K562 (cell line): Measurements from ENCODE around the gene ATP1A3. TPM values are rescaled to one million over a fixed set of nuclear protein-coding genes. Genes with fewer than 3 reads are reported as not detected.
A peak's percentile ranks its signal among the peaks of the same experiment; 100 is the strongest.

Source experiments
- CLOCK ChIP-seq: fragments of 250-450 bp; sonication (Bioruptor Pico); IDR thresholded peaks from 2 replicates; pipeline ENCODE4 v1.4.0; 2020; ENCODE audit warnings: mild to moderate bottlenecking, moderate library complexity, borderline replicate concordance
- DDX20 ChIP-seq: fragments of 450-650 bp; IDR thresholded peaks from 2 replicates; pipeline ENCODE4 v1.6.1; 2016; ENCODE audit warnings: missing genetic modification characterization, low read depth, mild to moderate bottlenecking, missing compliant biosample characterization, moderate library complexity
- DLX4 ChIP-seq: fragments of 250-450 bp; sonication (Bioruptor Pico); IDR thresholded peaks from 2 replicates; pipeline ENCODE4 v1.6.1; 2021; ENCODE audit warnings: mild to moderate bottlenecking
- EGR1 ChIP-seq: fragments of 450-650 bp; conservative IDR thresholded peaks from 2 replicates; pipeline ENCODE4 v1.6.1; 2017; ENCODE audit warnings: mild to moderate bottlenecking
- ETS2 ChIP-seq: IDR thresholded peaks from 2 replicates; pipeline ENCODE4 v1.6.1; 2016; ENCODE audit warnings: borderline replicate concordance, missing genetic modification characterization, mild to moderate bottlenecking, moderate library complexity, missing compliant biosample characterization; ENCODE audit not compliant: poor library complexity, severe bottlenecking
- HDAC1 ChIP-seq, 2 experiments: fragments of 450-650 bp; IDR thresholded peaks; 2 replicates each; pipeline ENCODE4 v1.6.1; 2016 to 2017; ENCODE audit warnings: inconsistent platforms in 1 of 2, mild to moderate bottlenecking in 1 of 2, moderate library complexity in 1 of 2
- HINFP ChIP-seq: fragments of 450-650 bp; conservative IDR thresholded peaks from 2 replicates; pipeline ENCODE4 v1.6.1; 2016; ENCODE audit warnings: missing genetic modification characterization, low read depth, mild to moderate bottlenecking, control low read depth, missing compliant biosample characterization
- HIVEP1 ChIP-seq: fragments of 250-450 bp; sonication (Bioruptor Pico); IDR thresholded peaks from 2 replicates; pipeline ENCODE4 v1.4.0; 2020; ENCODE audit warnings: mild to moderate bottlenecking
- HLTF ChIP-seq: fragments of 450-650 bp; IDR thresholded peaks from 2 replicates; pipeline ENCODE4 v1.6.1; 2016
- NUFIP1 ChIP-seq: fragments of 450-650 bp; IDR thresholded peaks from 2 replicates; pipeline ENCODE4 v1.6.1; 2018; ENCODE audit not compliant: partially characterized antibody
- PHTF2 ChIP-seq: fragments of 250-450 bp; sonication (Bioruptor Pico); IDR thresholded peaks from 2 replicates; pipeline ENCODE4 v1.5.0; 2021; ENCODE audit warnings: mild to moderate bottlenecking
- RNF2 ChIP-seq: sonication (generic); IDR thresholded peaks from 2 replicates; pipeline ENCODE4 v1.6.1; 2016
- ZBTB34 ChIP-seq: fragments of 250-450 bp; sonication (Bioruptor Pico); IDR thresholded peaks from 2 replicates; pipeline ENCODE4 v1.8.0; 2021; ENCODE audit warnings: mild to moderate bottlenecking, moderate library complexity
- ZNF24 ChIP-seq: fragments of 450-650 bp; IDR thresholded peaks from 2 replicates; pipeline ENCODE4 v1.6.1; 2016
- ZNF395 ChIP-seq: fragments of 200-800 bp; sonication (Bioruptor generic); IDR thresholded peaks from 2 replicates; pipeline ENCODE4 v1.6.1; 2017; ENCODE audit warnings: missing genetic modification characterization, missing compliant biosample characterization
- ZNF589 ChIP-seq: fragments of 200-800 bp; sonication (Bioruptor generic); IDR thresholded peaks from 2 replicates; pipeline ENCODE4 v1.6.1; 2016; ENCODE audit warnings: low read depth, missing genetic modification characterization, missing compliant biosample characterization
- polyA plus RNA-seq, 8 experiments: library from polyadenylated mRNA; depleted of rRNA in 4 of 8; stranded (reverse) in 5 of 8; unstranded in 3 of 8; fragments of >200 nt; fragmentation: Nextera tagmentation in 2 of 8; fragmentation: Illumina TruSeq in 1 of 8; extraction: Ambion mirVana in 2 of 8; extraction: Trizol in 1 of 8; gene quantifications; 2 replicates each; pipeline versions ENCODE4 v1.2.1 to v1.2.3, GENCODE V29; 2011 to 2014; ENCODE audit warnings: inconsistent platforms in 1 of 8, missing spikeins in 1 of 8
- total RNA-seq, 7 experiments: library from RNA; depleted of rRNA in 6 of 7; stranded (reverse); fragments of >200 nt in 6 of 7; fragmentation: Illumina TruSeq in 2 of 7; extraction: Trizol in 2 of 7; gene quantifications; 2 replicates each; pipeline versions ENCODE4 v1.2.1 to v1.2.3, GENCODE V29; 2011 to 2021; ENCODE audit warnings: low replicate concordance in 1 of 7

The ATP1A3 gene
- total and polyA plus RNA-seq, 9 of the 15 experiments (the other 6 are each of a cell fraction or from before 2014, with no cell fraction given) = 0.03 to 1.0 (median 0.17) TPM; not detected in 3

- no peak for TF ChIP-seq ZNF395
- no peak for TF ChIP-seq ZBTB34
- no peak for TF ChIP-seq RNF2
- TF ChIP-seq PHTF2 = no peak
- no peak for TF ChIP-seq DLX4
- no peak for TF ChIP-seq DDX20 (tag)
- no peak for TF ChIP-seq ZNF24
- no peak for TF ChIP-seq HLTF
- no peak for TF ChIP-seq ETS2 (tag)
- no peak for TF ChIP-seq NUFIP1
- TF ChIP-seq HIVEP1 = no peak
- TF ChIP-seq HINFP (tag) = no peak
- TF ChIP-seq CLOCK (CRISPR knock-in tag) = no peak
- TF ChIP-seq HDAC1 (IDR thresholded peaks at IDR 0.05) = peak in 1 of 2 experiments; percentile 22; a peak in 1 of 4 replicates
- TF ChIP-seq ZNF589 (CRISPR knock-in tag) = no peak
- TF ChIP-seq EGR1 = peak; percentile 72
These were observed 53.9 kb downstream of the ATP1A3 start (continued) for GRCh38 chr19:41939861-41940730.
